ENCODE measurements around the gene WWTR1. TPM values are rescaled to one million over a fixed set of nuclear protein-coding genes. Genes with fewer than 3 reads are reported as not detected.

Gene WWTR1
- total RNA-seq, 1 donor from 2014 or later = 87.7 TPM

GRCh38 chr3:149490260-149490971, 167.4 kb downstream of the WWTR1 start:
- no peak for TF ChIP-seq CTCF (IDR thresholded peaks at IDR 0.05)
- ATAC-seq = no peak
- intact Hi-C loops (cut with DNase I) = loop anchor here (10.0 kb wide), 1 partner anchor 284 kb away; no protein-coding TSS in a partner anchor

GRCh38 chr3:149489060-149489690, 168.7 kb downstream of the WWTR1 start:
- Histone ChIP-seq H3K4me3 (no peak overlapping the region), H3K27me3 (no peaks in the 10 kb centered on the region), H3K36me3 (no peaks in the 10 kb centered on the region), H3K27ac (no peak overlapping the region), H3K9me3 (no peaks in the 10 kb centered on the region), H3K4me1 (no peaks in the 10 kb centered on the region)
- intact Hi-C loops (cut with DNase I) = loop anchor here (10.0 kb wide), 2 partner anchors 94 to 374 kb away; no protein-coding TSS in a partner anchor
- ATAC-seq = peak; percentile 59
- DNase-seq = no peak
- TF ChIP-seq CTCF (IDR thresholded peaks at IDR 0.05) = peak; percentile 38

More at GRCh38 chr3:149490260-149490971, 167.4 kb downstream of the WWTR1 start:
- Histone ChIP-seq H3K27ac (no peak overlapping the region), H3K9me3 (no peaks in the 10 kb centered on the region), H3K36me3 (no peaks in the 10 kb centered on the region), H3K27me3 (no peaks in the 10 kb centered on the region), H3K4me3 (no peak overlapping the region), H3K4me1 (no peaks in the 10 kb centered on the region)
- DNase-seq = no peak

GRCh38 chr3:149487598-149488197, 170.1 kb downstream of the WWTR1 start:
- intact Hi-C loops (cut with DNase I) = loop anchor here (10.0 kb wide), 2 partner anchors 93 to 373 kb away; no protein-coding TSS in a partner anchor
- ATAC-seq = peak; percentile 68

GRCh38 chr3:149486726-149487125, 171.1 kb downstream of the WWTR1 start:
- Histone ChIP-seq H3K4me3 (no peak overlapping the region), H3K4me1 (no peaks in the 10 kb centered on the region), H3K36me3 (no peaks in the 10 kb centered on the region), H3K27me3 (no peaks in the 10 kb centered on the region), H3K27ac (no peak overlapping the region), H3K9me3 (no peaks in the 10 kb centered on the region)
- ATAC-seq (no peak), DNase-seq (no peak)
- intact Hi-C loops (cut with DNase I) = loop anchor here (10.0 kb wide), 2 partner anchors 92 to 372 kb away; no protein-coding TSS in a partner anchor
- TF ChIP-seq CTCF (IDR thresholded peaks at IDR 0.05) = no peak

More at GRCh38 chr3:149487598-149488197, 170.1 kb downstream of the WWTR1 start:
- Histone ChIP-seq H3K9me3 (no peaks in the 10 kb centered on the region), H3K27ac (no peak overlapping the region), H3K4me3 (no peak overlapping the region), H3K36me3 (no peaks in the 10 kb centered on the region), H3K4me1 (no peaks in the 10 kb centered on the region), H3K27me3 (no peaks in the 10 kb centered on the region)
- DNase-seq = no peak
- TF ChIP-seq CTCF (IDR thresholded peaks at IDR 0.05) = peak; percentile 44

GRCh38 chr3:149481491-149481890, 176.3 kb downstream of the WWTR1 start:
- intact Hi-C loops (cut with DNase I) = loop anchor here (10.0 kb wide), 2 partner anchors 87 to 367 kb away; no protein-coding TSS in a partner anchor
- Histone ChIP-seq H3K4me1 (peaks cover 16% of the 10 kb centered on the region), H3K4me3 (no peak overlapping the region), H3K27ac (no peak overlapping the region), H3K27me3 (no peaks in the 10 kb centered on the region), H3K9me3 (no peaks in the 10 kb centered on the region), H3K36me3 (no peaks in the 10 kb centered on the region)
- no peak for TF ChIP-seq CTCF (IDR thresholded peaks at IDR 0.05)
- no peak for ATAC-seq
- DNase-seq = no peak
